ENCODE data around the gene PRH2.

- TF ChIP-seq CTCF (IDR thresholded peaks at IDR 0.05) (no peak), POLR2A (IDR thresholded peaks at IDR 0.05) (no peak), POLR2AphosphoS5 (IDR thresholded peaks at IDR 0.05) (no peak), EP300 (IDR thresholded peaks at IDR 0.05) (no peak)
Observed at GRCh38 chr12:10904686-10905085, 24.4 kb upstream of the PRH2 start.

Data from stomach (tissue), 4 donors.